Activated CD4-positive, CD25-positive, alpha-beta regulatory T cell treated with anti-CD3 and anti-CD28 coated beads, Interleukin-2, amount 50 U/mL, for 24 hours (primary cell): ENCODE results near the gene NRXN2.
"Not testable (repeated sequence)": the region's sequence is repeated elsewhere in the genome, so short reads cannot be mapped to it uniquely, and the experiment has no call there.

Source experiments
- ATAC-seq, 2 donors: fragments of 150-1000 bp; cut with Tn5 transposase; one replicate each; pipeline ENCODE4 v1.10.0; 2021; ENCODE audit warnings: mild to moderate bottlenecking in 1 of 2, moderate library complexity in 1 of 2

NRXN2 gene

GRCh38 chr11:64601605-64602465, 121.2 kb downstream of the NRXN2 start:
- no peak for ATAC-seq

DNA sequence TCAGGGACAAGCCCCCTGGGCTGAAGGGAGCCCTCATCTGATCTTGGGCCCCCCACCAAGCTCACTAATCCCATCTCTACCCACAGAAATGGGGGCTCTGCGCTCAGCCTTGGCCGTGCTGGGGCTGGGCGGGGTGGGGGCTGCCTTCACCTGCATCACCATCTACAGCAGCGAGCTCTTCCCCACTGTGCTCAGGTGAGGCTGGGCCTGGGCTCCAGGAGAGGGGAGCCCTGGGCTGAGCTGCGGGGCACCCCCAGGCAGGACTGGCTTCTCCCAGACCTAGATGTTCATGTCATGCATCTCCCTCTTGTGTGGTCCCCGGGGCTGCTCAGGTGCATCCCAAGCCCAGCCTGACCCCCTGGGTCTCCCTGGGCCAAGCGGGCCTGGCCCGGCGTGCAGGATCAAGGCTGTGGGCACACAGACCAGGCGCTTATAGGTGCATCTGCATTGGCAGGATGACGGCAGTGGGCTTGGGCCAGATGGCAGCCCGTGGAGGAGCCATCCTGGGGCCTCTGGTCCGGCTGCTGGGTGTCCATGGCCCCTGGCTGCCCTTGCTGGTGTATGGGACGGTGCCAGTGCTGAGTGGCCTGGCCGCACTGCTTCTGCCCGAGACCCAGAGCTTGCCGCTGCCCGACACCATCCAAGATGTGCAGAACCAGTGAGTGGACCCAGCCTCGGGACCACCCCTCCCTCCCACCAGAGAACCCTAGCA, 122.6 kb downstream of the NRXN2 start:
- no peak for ATAC-seq

- no peak for ATAC-seq
Observed at GRCh38 chr11:64599698-64600211, 123.2 kb downstream of the NRXN2 start.

DNA sequence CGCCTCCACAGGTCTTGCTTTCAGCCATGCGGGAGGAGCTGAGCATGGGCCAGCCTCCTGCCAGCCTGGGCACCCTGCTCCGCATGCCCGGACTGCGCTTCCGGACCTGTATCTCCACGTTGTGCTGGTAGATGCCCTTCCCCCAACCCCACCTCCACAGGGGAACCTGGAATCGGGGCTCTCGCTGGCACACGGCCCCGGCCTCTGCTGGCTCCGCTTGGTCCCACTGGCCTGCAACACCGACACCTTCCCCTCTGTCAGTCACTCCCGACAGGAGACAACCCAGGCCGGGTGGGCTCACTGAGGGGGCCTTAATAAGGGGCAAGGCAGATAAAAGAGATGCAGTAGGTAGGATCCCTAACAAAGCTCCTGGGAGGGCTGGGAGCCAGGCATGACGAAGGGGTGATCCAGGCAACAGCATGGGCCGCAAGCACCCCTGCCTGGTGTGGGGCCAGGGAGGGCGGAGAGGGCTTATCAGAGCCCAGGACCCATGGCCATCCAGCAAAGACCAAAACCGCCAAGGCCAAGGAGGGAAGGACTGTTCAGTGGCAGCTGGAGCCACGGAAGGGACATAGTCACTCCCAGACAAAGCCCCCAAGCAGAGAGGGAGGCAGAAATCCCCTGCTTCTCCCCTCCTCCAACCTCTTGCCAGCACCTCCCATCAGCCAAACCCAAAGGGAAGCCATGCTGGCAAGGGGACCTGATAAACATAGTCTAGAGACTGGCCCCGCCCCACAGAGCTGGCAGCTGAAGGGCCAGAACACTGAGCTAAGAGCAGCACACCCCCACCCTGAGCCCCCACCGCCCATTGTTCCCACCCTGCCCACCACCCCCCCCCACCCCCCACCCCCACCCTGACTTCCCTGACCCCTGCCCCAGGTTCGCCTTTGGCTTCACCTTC, 124.0 kb downstream of the NRXN2 start:
- no peak for ATAC-seq

- ATAC-seq, result no peak
Observed at GRCh38 chr11:64598106-64598796, 124.7 kb downstream of the NRXN2 start.

- ATAC-seq, result no peak
Observed at GRCh38 chr11:64597671-64598101, 125.3 kb downstream of the NRXN2 start.

GRCh38 chr11:64595922-64596321, 127.1 kb downstream of the NRXN2 start:
- not testable (repeated sequence) for ATAC-seq

GRCh38 chr11:64594159-64594939, 128.6 kb downstream of the NRXN2 start:
- ATAC-seq, result no peak

- ATAC-seq, result no peak
Observed at GRCh38 chr11:64593156-64594105, 129.6 kb downstream of the NRXN2 start.

DNA sequence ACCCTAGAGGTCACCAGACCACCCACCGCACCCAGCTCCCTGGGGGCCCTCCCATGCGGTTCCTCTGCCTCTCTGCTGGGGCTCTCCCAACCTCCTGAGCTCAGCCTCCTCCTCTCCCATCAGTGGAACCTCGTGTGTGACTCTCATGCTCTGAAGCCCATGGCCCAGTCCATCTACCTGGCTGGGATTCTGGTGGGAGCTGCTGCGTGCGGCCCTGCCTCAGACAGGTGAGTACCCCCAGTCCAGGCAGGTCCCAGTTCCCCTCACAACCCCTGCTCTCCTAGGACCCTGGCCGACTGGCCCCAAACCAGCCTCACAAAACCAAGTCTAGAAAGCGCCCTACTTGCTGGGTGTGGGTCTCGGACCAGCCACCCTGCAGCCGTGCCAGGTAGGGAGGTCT, 130.3 kb downstream of the NRXN2 start:
- no peak for ATAC-seq

DNA sequence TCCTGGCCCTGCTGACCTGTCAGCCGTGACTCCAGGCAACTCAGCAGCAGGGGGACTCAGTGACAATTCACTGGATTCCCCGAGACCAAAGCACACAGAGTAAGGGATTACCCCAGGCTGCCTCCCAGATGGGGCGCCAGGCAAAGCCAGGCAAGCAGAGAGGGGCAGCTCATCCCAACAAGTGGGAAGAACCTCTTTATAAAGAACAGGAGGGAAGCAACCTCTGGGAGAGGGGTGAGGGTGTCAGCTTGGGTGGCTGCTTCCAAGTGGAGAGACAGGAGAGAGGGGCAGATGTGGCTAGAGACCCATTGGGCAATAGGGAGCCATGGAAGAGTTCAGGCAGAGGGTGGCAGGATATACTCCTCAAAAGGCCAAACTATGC, 130.8 kb downstream of the NRXN2 start:
- no peak for ATAC-seq

- ATAC-seq, result no peak
Observed at GRCh38 chr11:64591257-64592233, 131.5 kb downstream of the NRXN2 start.

DNA sequence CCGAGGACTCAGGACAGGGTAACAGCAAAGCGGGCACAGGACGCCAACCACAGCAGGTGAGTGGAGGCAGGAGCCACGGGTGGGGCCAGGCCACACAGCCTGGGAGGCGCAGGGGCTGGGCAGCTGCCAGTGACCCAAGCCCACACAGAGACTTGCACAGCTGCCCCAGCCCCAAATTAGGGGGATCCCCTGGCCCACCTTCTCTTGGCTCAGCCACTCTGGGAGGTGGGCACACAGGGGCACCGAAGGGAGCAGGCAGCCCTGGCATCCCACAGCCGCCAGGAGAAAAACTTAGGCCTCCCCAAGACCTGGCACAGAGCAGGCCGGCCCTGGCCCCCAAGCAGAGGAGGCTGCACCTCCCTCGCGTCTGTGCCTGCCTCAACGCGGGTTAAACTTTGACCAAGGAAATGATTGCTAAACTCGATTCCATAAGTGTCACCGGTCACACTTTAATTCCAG, 132.2 kb downstream of the NRXN2 start, which contains the start of gene SLC22A12:
TSS of gene SLC22A12 (plus strand) at position 458 of the 459 bp plus-strand sequence. CDS start 337 bp downstream, outside the sequence.
- ATAC-seq, result no peak

GRCh38 chr11:64588701-64589100, 134.3 kb downstream of the NRXN2 start:
- no peak for ATAC-seq

DNA sequence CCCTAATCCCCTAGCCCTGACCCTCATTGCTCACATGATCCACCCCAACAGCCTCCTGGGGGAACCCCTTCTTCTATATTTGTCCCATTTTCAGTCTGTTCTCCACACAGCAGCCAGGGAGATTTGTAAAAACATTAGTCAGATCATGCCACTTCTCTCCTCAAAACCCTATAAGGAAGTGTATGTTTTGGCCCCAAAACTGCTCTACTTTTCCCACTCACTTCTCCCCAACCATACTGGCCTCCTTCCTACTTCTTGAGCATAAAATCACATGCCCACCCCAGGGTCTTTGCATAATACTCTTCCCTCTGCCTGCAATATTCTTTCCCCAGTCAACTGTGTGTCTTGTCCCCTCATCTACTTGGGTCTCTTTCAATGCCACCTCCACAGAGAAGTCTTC, 136.6 kb downstream of the NRXN2 start:
- ATAC-seq, result no peak

GRCh38 chr11:64585150-64585549, 137.8 kb downstream of the NRXN2 start:
- no peak for ATAC-seq

- ATAC-seq, result no peak
Observed at GRCh38 chr11:64583296-64584262, 139.4 kb downstream of the NRXN2 start.
